Vagina (tissue), 2 donors: ENCODE measurements around the gene EFCAB11.

Source experiments
- CTCF ChIP-seq, 3 experiments: fragments of 450-650 bp in 2 of 3; fragments of 200-600 bp in 1 of 3; sonication (generic) in 1 of 3; IDR thresholded peaks; one replicate each; pipeline ENCODE4 v1.5.1; 2017 to 2019; ENCODE audit warnings: antibody characterized with exemption in 3 of 3, mild to moderate bottlenecking in 2 of 3, moderate library complexity in 2 of 3
- POLR2A ChIP-seq, 2 donors: fragments of 450-650 bp; IDR thresholded peaks; one replicate each; pipeline ENCODE4 v1.6.1; 2017; ENCODE audit warnings: antibody characterized with exemption in 2 of 2, mild to moderate bottlenecking in 2 of 2, moderate library complexity in 2 of 2
- POLR2AphosphoS5 ChIP-seq, 2 donors: sonication (generic); formaldehyde crosslinking; IDR thresholded peaks; one replicate each; pipeline ENCODE4 v1.9.0; 2017; ENCODE audit warnings: antibody characterized with exemption in 2 of 2, mild to moderate bottlenecking in 2 of 2, low read depth in 1 of 2; ENCODE audit not compliant: insufficient read depth in 1 of 2

GRCh38 chr14:89899291-89899690 is 55.2 kb downstream of the EFCAB11 start:
- TF ChIP-seq CTCF (IDR thresholded peaks at IDR 0.05) (no peak), POLR2A (IDR thresholded peaks at IDR 0.05) (no peak), POLR2AphosphoS5 (IDR thresholded peaks at IDR 0.05; ENCODE audit: insufficient read depth in 1 of 2, low read depth in 1 of 2) (no peak)
